Coronary artery (tissue), 2 donors: ENCODE measurements around the gene RCSD1.

Source experiments
- DNase-seq: peaks from one replicate; pipeline ENCODE4 v3.0.0-alpha.2; 2017; ENCODE audit warnings: low spot score
- H3K27ac ChIP-seq, 2 donors: fragments of 200-600 bp; sonication (generic); one replicate each; pipeline ENCODE4 v1.5.1; 2016 to 2019
- H3K4me3 ChIP-seq: fragments of 200-600 bp; sonication (generic); 2 replicates; pipeline ENCODE4 v1.5.1; 2016; ENCODE audit warnings: mild to moderate bottlenecking, moderate library complexity
- CTCF ChIP-seq: fragments of 200-600 bp; sonication (generic); IDR thresholded peaks from one replicate; pipeline ENCODE4 v1.5.1; 2019; ENCODE audit warnings: antibody characterized with exemption

The RCSD1 gene

GRCh38 chr1:167746988-167747655 lies 117.1 kb downstream of the RCSD1 start:
- H3K4me3 ChIP-seq: no peak overlapping the region
- H3K27ac ChIP-seq: no peak overlapping the region
- no peak for DNase-seq
- TF ChIP-seq CTCF: no peak

GRCh38 chr1:167747988-167748387 lies 118.0 kb downstream of the RCSD1 start:
- no peak for DNase-seq
- H3K27ac ChIP-seq: no peak overlapping the region
- TF ChIP-seq CTCF: no peak
- H3K4me3 ChIP-seq: no peak overlapping the region

GRCh38 chr1:167748906-167749305 lies 118.9 kb downstream of the RCSD1 start:
- no peak for DNase-seq
- TF ChIP-seq CTCF: no peak

GRCh38 chr1:167749741-167750140 lies 119.7 kb downstream of the RCSD1 start:
- Histone ChIP-seq H3K4me3 (no peak overlapping the region), H3K27ac (no peak overlapping the region)
- no peak for DNase-seq
- TF ChIP-seq CTCF: no peak

More at GRCh38 chr1:167748906-167749305, 118.9 kb downstream of the RCSD1 start:
- Histone ChIP-seq H3K27ac (no peak overlapping the region), H3K4me3 (no peak overlapping the region)

- H3K4me3 ChIP-seq: no peak overlapping the region
- H3K27ac ChIP-seq: no peak overlapping the region
- TF ChIP-seq CTCF: no peak
- no peak for DNase-seq
Measured at GRCh38 chr1:167750641-167751040, 120.6 kb downstream of the RCSD1 start.

GRCh38 chr1:167751676-167752075 lies 121.6 kb downstream of the RCSD1 start:
- no peak for DNase-seq
- peak overlapping the region in 1 of 2 donors; percentile 7 for H3K27ac ChIP-seq
- no peak for TF ChIP-seq CTCF

GRCh38 chr1:167752219-167752985 lies 122.4 kb downstream of the RCSD1 start:
- no peak for TF ChIP-seq CTCF
- no peak for DNase-seq
- Histone ChIP-seq H3K4me3 (no peak overlapping the region), H3K27ac (peak overlapping the region in 1 of 2 donors; percentile 7)

More at GRCh38 chr1:167751676-167752075, 121.6 kb downstream of the RCSD1 start:
- no peak overlapping the region for H3K4me3 ChIP-seq
